Endodermal cell (in vitro differentiated cells): Measurements from ENCODE around the gene RPL21. TPM values are rescaled to one million over a fixed set of nuclear protein-coding genes. Genes with fewer than 3 reads are reported as not detected.

Source experiments
- DNase-seq: peaks from one replicate; pipeline ENCODE4 v3.0.0-alpha.2; 2017
- H3K27ac ChIP-seq: 2 replicates; pipeline ENCODE4 v1.5.1; 2013; ENCODE audit warnings: mild to moderate bottlenecking, low read depth, low read length, moderate library complexity
- H3K27me3 ChIP-seq: 2 replicates; pipeline ENCODE4 v1.6.1; 2013; ENCODE audit warnings: mild to moderate bottlenecking, low read length, moderate library complexity; ENCODE audit not compliant: insufficient read depth, control insufficient read depth, poor library complexity, severe bottlenecking
- H3K36me3 ChIP-seq: 2 replicates; pipeline ENCODE4 v1.7.0; 2013; ENCODE audit warnings: mild to moderate bottlenecking, low read length, moderate library complexity; ENCODE audit not compliant: control insufficient read depth, insufficient read depth
- H3K4me1 ChIP-seq: one replicate; pipeline ENCODE4 v1.7.0; 2013; ENCODE audit warnings: low read length; ENCODE audit not compliant: control insufficient read depth, insufficient read depth
- H3K4me3 ChIP-seq: 2 replicates; pipeline ENCODE4 v1.5.1; 2013; ENCODE audit warnings: mild to moderate bottlenecking, low read length, moderate library complexity
- H3K9ac ChIP-seq: 2 replicates; pipeline ENCODE4 v1.6.1; 2013; ENCODE audit warnings: mild to moderate bottlenecking, low read length, moderate library complexity; ENCODE audit not compliant: poor library complexity, severe bottlenecking; ENCODE audit errors: extremely low read depth
- H3K9me3 ChIP-seq: 2 replicates; pipeline ENCODE4 v1.6.1; 2013; ENCODE audit warnings: mild to moderate bottlenecking, low read length, moderate library complexity; ENCODE audit not compliant: control insufficient read depth
- H3K27ac Mint-ChIP-seq: 2 replicates; pipeline ENCODE4 v1.8.0; 2020; ENCODE audit warnings: mixed read lengths
- H3K27me3 Mint-ChIP-seq: 2 replicates; pipeline ENCODE4 v1.8.0; 2021; ENCODE audit warnings: mild to moderate bottlenecking, mixed read lengths; ENCODE audit not compliant: insufficient read depth
- H3K36me3 Mint-ChIP-seq: 2 replicates; pipeline ENCODE4 v1.8.0; 2020; ENCODE audit warnings: low read depth, mixed read lengths
- H3K4me1 Mint-ChIP-seq: 2 replicates; pipeline ENCODE4 v1.8.0; 2020; ENCODE audit warnings: mixed read lengths
- H3K4me3 Mint-ChIP-seq: 2 replicates; pipeline ENCODE4 v1.8.0; 2020; ENCODE audit warnings: mild to moderate bottlenecking, moderate library complexity, mixed read lengths
- H3K9me3 Mint-ChIP-seq: 2 replicates; pipeline ENCODE4 v1.8.0; 2020; ENCODE audit warnings: mild to moderate bottlenecking, mixed read lengths
- WGBS, 2 experiments: methylation state at CpG; one replicate each; pipeline versions ENCODE4 v1.1.5 to v1.1.7; 2013; ENCODE audit warnings: missing lambda C conversion rate in 2 of 2, mixed read lengths in 1 of 2; ENCODE audit not compliant: insufficient coverage in 1 of 2, insufficient read length in 1 of 2; 5-methylcytosine and 5-hydroxymethylcytosine counted together
- total RNA-seq, 2 donors: library from RNA; stranded (reverse); fragmentation: NEBNext Ultra II Directional in 1 of 2; extraction: Animal tissue kit (Norgen Biotek cat#: 25700) in 1 of 2; gene quantifications; 2 replicates in 1 of 2; 3 replicates in 1 of 2; pipeline ENCODE4 v1.2.1, GENCODE V29; 2021
- TF ChIP-seq, protein P1 (sequence below): fragments of 200-600 bp; sonication (generic); conservative IDR thresholded peaks from 2 replicates; pipeline ENCODE4 v1.5.0; 2021; ENCODE audit warnings: antibody characterized with exemption, mild to moderate bottlenecking

Gene RPL21
- total RNA-seq, 2 donors from 2014 or later, result 882 to 975 TPM

DNA sequence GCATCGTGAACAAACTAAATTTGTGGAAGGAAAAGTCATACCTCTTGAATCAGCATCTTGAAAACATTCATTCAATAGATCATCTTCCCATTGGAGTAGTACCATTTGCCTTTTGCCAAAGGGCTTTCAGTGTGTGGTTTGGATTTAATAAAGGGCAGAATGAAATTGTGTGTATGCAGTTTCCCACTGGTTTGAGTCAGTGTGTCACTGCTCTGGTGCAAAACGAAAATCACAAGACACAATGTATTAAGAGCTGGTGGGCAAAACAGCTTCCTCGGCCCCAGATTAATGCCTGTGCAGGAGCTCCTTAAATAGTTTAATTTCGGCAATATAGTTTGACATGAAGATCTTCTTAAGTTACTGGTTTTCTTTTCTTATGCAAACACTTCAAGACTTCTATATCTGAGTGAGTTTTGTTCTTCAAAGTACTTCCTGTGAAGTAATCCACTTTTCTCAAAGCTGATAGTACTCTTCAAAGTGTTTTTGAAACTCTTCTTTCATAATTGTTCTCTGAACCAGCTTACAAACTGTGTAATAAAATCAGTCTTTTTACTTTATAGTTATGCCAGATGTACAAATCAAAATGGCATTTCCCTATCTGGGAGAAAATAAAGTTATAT lies 51.4 kb downstream of the RPL21 start:
- DNase-seq, result no peak
- H3K27me3 ChIP-seq, result no peaks in the 10 kb centered on the region
- no peaks in the 10 kb centered on the region for H3K36me3 ChIP-seq
- H3K9ac ChIP-seq, result no peak overlapping the region
- Mint-ChIP-seq H3K27ac (no peak overlapping the region), H3K9me3 (peaks cover 7% of the 10 kb centered on the region), H3K36me3 (no peaks in the 10 kb centered on the region), H3K4me3 (no peak overlapping the region), H3K4me1 (no peaks in the 10 kb centered on the region), H3K27me3 (no peaks in the 10 kb centered on the region)
- H3K4me1 ChIP-seq, result no peaks in the 10 kb centered on the region
- no peak overlapping the region for H3K27ac ChIP-seq
- 71 to 100% methylated on average over 1 to 4 of the region's 4 CpGs for WGBS, 2 experiments
- H3K9me3 ChIP-seq, result no peaks in the 10 kb centered on the region
- TF ChIP-seq, protein P1, sequence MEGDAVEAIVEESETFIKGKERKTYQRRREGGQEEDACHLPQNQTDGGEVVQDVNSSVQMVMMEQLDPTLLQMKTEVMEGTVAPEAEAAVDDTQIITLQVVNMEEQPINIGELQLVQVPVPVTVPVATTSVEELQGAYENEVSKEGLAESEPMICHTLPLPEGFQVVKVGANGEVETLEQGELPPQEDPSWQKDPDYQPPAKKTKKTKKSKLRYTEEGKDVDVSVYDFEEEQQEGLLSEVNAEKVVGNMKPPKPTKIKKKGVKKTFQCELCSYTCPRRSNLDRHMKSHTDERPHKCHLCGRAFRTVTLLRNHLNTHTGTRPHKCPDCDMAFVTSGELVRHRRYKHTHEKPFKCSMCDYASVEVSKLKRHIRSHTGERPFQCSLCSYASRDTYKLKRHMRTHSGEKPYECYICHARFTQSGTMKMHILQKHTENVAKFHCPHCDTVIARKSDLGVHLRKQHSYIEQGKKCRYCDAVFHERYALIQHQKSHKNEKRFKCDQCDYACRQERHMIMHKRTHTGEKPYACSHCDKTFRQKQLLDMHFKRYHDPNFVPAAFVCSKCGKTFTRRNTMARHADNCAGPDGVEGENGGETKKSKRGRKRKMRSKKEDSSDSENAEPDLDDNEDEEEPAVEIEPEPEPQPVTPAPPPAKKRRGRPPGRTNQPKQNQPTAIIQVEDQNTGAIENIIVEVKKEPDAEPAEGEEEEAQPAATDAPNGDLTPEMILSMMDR, result no peak
- H3K4me3 ChIP-seq, result no peak overlapping the region

GRCh38 chr13:27304099-27304498 lies 52.7 kb downstream of the RPL21 start:
- Mint-ChIP-seq H3K9me3 (peaks cover 7% of the 10 kb centered on the region), H3K27me3 (no peaks in the 10 kb centered on the region), H3K4me1 (no peaks in the 10 kb centered on the region), H3K36me3 (no peaks in the 10 kb centered on the region), H3K4me3 (no peak overlapping the region), H3K27ac (no peak overlapping the region)
- no peak overlapping the region for H3K4me3 ChIP-seq
- no peak overlapping the region for H3K9ac ChIP-seq
- no peak overlapping the region for H3K27ac ChIP-seq
- no peak for DNase-seq
- no peaks in the 10 kb centered on the region for H3K9me3 ChIP-seq
- H3K4me1 ChIP-seq, result no peaks in the 10 kb centered on the region
- no peaks in the 10 kb centered on the region for H3K27me3 ChIP-seq
- H3K36me3 ChIP-seq, result no peaks in the 10 kb centered on the region
- TF ChIP-seq, protein P1, result no peak
- 89 to 90% methylated on average over 2 to 4 of the region's 4 CpGs for WGBS, 2 experiments

DNA sequence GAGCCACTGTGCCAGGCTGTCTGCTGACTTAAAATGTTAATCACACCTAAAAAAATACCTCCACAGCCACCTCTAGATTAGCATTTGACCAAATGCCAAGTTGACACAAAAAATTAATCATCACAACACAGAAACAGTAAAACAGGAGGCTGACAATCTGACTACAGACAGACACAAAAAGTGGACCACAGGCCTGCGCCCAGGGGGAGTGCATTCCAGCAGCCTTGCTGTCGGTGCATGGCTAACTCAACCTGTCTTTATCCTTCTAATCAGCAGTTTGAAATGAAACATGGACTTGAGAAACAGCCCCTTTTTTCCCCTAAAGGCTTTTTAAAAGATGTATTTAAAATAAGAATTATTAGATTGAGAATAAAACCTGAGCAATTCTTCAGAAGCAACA lies 53.3 kb downstream of the RPL21 start:
- 93 to 100% methylated on average over 2 of the region's 2 CpGs for WGBS, 2 experiments
- H3K9me3 ChIP-seq, result no peaks in the 10 kb centered on the region
- H3K27ac Mint-ChIP-seq, result no peak overlapping the region

More for the DNA sequence above, 53.3 kb downstream of the RPL21 start:
- Histone ChIP-seq H3K4me1 (no peaks in the 10 kb centered on the region), H3K36me3 (no peaks in the 10 kb centered on the region), H3K9ac (no peak overlapping the region), H3K27ac (no peak overlapping the region), H3K27me3 (no peaks in the 10 kb centered on the region), H3K4me3 (no peak overlapping the region)
- H3K9me3 Mint-ChIP-seq, result peaks cover 7% of the 10 kb centered on the region
- TF ChIP-seq, protein P1, result no peak
- H3K4me1 Mint-ChIP-seq, result no peaks in the 10 kb centered on the region
- no peaks in the 10 kb centered on the region for H3K27me3 Mint-ChIP-seq
- no peak overlapping the region for H3K4me3 Mint-ChIP-seq
- H3K36me3 Mint-ChIP-seq, result no peaks in the 10 kb centered on the region
- no peak for DNase-seq

Other genes starting within 250 kb of the RPL21 start
- 10 to 100 TPM; 18.9 to 23.2 TPM for gene USP12, start 79.7 kb upstream of the RPL21 start, total RNA-seq
- 1 to 10 TPM in 1 of 2 donors, under 1 TPM in 1; 0.95 to 1.1 TPM for gene RASL11A, start 19.3 kb downstream of the RPL21 start, total RNA-seq
- gene GTF3A, start 173.1 kb downstream of the RPL21 start, total RNA-seq, result 10 to 100 TPM; 70.4 to 80.0 TPM
- 10 to 100 TPM; 35.0 to 46.8 TPM for gene MTIF3, start 199.0 kb downstream of the RPL21 start, total RNA-seq